Measurements from ENCODE around the gene ELOF1.

ELOF1 gene

GRCh38 chr19:11534538-11534937 lies 24.5 kb downstream of the ELOF1 start:
- DNase-seq = no peak

GRCh38 chr19:11530432-11530831 lies 28.6 kb downstream of the ELOF1 start:
- peak; percentile 81 for DNase-seq

- DNase-seq = peak; percentile 99
Measured at GRCh38 chr19:11528551-11529341, 30.3 kb downstream of the ELOF1 start, which contains the start of gene ECSIT. Gene ECSIT, minus strand, starts transcription at chr19:11529134. Its CDS starts 9,964 bp downstream, at chr19:11519170.

GRCh38 chr19:11519138-11519537 lies 39.9 kb downstream of the ELOF1 start:
- DNase-seq = no peak

- no peak for DNase-seq
Measured at GRCh38 chr19:11513946-11514345, 45.1 kb downstream of the ELOF1 start.

GRCh38 chr19:11510444-11510843 lies 48.6 kb downstream of the ELOF1 start:
- DNase-seq = no peak

GRCh38 chr19:11507370-11508078 lies 51.5 kb downstream of the ELOF1 start:
- no peak for DNase-seq

GRCh38 chr19:11506967-11507366 lies 52.1 kb downstream of the ELOF1 start:
- DNase-seq = no peak

GRCh38 chr19:11506101-11506555 lies 52.9 kb downstream of the ELOF1 start:
- DNase-seq = no peak

GRCh38 chr19:11505504-11506100 lies 53.4 kb downstream of the ELOF1 start, which contains the start of gene ZNF653:
Gene ZNF653, minus strand, starts transcription at chr19:11505839. Its CDS starts 53 bp downstream, at chr19:11505786.
- DNase-seq = peak; percentile 96

- DNase-seq = peak; percentile 95
Measured at GRCh38 chr19:11505032-11505503, 54.0 kb downstream of the ELOF1 start.

GRCh38 chr19:11504502-11505031 lies 54.5 kb downstream of the ELOF1 start:
- DNase-seq = no peak
